ENCODE data around the gene TRIM54. TPM values are rescaled to one million over a fixed set of nuclear protein-coding genes. Genes with fewer than 3 reads are reported as not detected.

The TRIM54 gene
- total RNA-seq, 1 experiment from 2014 or later, result 3.3 TPM

DNA sequence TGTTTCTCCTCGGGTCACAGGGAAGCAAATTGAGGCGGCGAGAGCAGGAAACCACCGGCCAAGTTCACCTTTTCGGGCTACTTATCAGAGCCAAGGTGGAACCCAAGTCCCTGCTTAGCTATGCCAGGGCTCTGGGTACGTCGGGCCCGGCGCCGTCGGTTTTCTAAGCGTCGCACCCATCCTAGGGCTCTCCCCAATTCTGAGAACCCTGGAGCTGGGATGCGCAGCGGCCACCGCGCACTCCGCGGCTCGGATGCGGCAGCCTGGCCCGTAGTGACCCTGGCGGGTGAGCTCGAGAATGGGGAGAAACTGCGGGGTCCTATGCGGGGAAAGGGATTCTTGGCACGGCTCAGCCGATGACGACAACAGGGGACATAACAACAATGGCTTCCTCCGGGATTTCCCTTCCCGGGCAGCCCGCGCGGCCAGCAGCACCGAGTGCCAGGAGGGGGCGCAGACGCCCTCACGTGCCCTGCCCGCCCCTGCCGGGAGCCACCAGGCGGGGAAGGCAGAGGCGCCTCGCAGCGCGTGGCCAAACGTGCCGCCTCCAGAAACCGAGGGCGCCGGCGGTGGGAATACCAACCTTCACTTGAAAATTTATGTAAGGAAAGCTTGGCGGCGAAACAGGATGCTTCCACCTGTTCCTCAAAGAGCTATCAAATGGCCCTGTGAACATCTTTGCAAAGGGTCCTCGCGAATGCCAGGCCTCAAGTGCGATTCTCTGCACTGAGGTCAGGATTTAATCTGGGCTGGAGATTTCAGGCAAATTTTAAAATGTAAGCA, 17.3 kb upstream of the TRIM54 start:
- peak; percentile 86 for DNase-seq (ENCODE audit: low spot score)
- Mint-ChIP-seq H3K27ac (no peak overlapping the region), H3K27me3 (ENCODE audit: low read depth) (peaks cover 27% of the 10 kb centered on the region), H3K4me1 (peaks cover 26% of the 10 kb centered on the region), H3K9me3 (peaks cover 5% of the 10 kb centered on the region), H3K36me3 (no peaks in the 10 kb centered on the region), H3K4me3 (peak overlapping the region; percentile 93)
- ChIA-PET CTCF (interaction anchor here (0.7 to 7.7 kb wide), 13 partner anchors 8 to 131 kb away, joined by 3 to 124 read pairs (median 6); partner anchors contain the start of genes DNAJC5G, EIF2B4, PREB and TRIM54), POLR2A (interaction anchor here (0.6 kb wide), 1 partner anchor 12 kb away, joined by 11 read pairs; no protein-coding TSS in a partner anchor)
- peak; percentile 57 for ATAC-seq
- TF ChIP-seq, protein P1, sequence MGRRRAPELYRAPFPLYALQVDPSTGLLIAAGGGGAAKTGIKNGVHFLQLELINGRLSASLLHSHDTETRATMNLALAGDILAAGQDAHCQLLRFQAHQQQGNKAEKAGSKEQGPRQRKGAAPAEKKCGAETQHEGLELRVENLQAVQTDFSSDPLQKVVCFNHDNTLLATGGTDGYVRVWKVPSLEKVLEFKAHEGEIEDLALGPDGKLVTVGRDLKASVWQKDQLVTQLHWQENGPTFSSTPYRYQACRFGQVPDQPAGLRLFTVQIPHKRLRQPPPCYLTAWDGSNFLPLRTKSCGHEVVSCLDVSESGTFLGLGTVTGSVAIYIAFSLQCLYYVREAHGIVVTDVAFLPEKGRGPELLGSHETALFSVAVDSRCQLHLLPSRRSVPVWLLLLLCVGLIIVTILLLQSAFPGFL (CRISPR knock-in tag; IDR thresholded peaks at IDR 0.05; ENCODE audit: borderline replicate concordance), result peak; percentile 80; the same call in 1 of the 2 replicates
- TF ChIP-seq ZNF138 (CRISPR knock-in tag; conservative IDR thresholded peaks at IDR 0.05) (peak; percentile 41; the same call in 1 of the 2 replicates), GABPB1 (CRISPR knock-in tag; IDR thresholded peaks at IDR 0.05) (peak; percentile 73), HMGXB4 (CRISPR knock-in tag; IDR thresholded peaks at IDR 0.05) (peak; percentile 92), STAT6 (CRISPR knock-in tag; conservative IDR thresholded peaks at IDR 0.05; ENCODE audit: low read depth) (0 out of 2 replicates have a peak, but pooled peaks have one; percentile 73), TEAD1 (CRISPR knock-in tag; IDR thresholded peaks at IDR 0.05) (peak; percentile 94), NR1H2 (CRISPR knock-in tag; IDR thresholded peaks at IDR 0.05) (peak; percentile 54; the same call in 1 of the 2 replicates), FOXP4 (CRISPR knock-in tag; IDR thresholded peaks at IDR 0.05) (peak; percentile 97), FOXK1 (CRISPR knock-in tag; IDR thresholded peaks at IDR 0.05) (peak; percentile 89), ZNF317 (CRISPR knock-in tag; IDR thresholded peaks at IDR 0.05; ENCODE audit: borderline replicate concordance, low read depth) (peak; percentile 66), ZNF396 (CRISPR knock-in tag; IDR thresholded peaks at IDR 0.05; ENCODE audit: borderline replicate concordance) (no peak), CREM (CRISPR knock-in tag; IDR thresholded peaks at IDR 0.05) (peak; percentile 85), SP1 (CRISPR knock-in tag; conservative IDR thresholded peaks at IDR 0.05) (no peak), PRRX2 (CRISPR knock-in tag; IDR thresholded peaks at IDR 0.05) (no peak), USF1 (CRISPR knock-in tag; IDR thresholded peaks at IDR 0.05) (peak; percentile 91), MYBL2 (CRISPR knock-in tag; IDR thresholded peaks at IDR 0.05) (peak; percentile 97), MLX (CRISPR knock-in tag; IDR thresholded peaks at IDR 0.05) (no peak), CREB1 (CRISPR knock-in tag; IDR thresholded peaks at IDR 0.05) (peak; percentile 93), ZNF121 (CRISPR knock-in tag; IDR thresholded peaks at IDR 0.05) (peak; percentile 23; the same call in 1 of the 2 replicates), ZNF232 (CRISPR knock-in tag; IDR thresholded peaks at IDR 0.05) (peak; percentile 83), SMAD3 (CRISPR knock-in tag; IDR thresholded peaks at IDR 0.05; ENCODE audit: borderline replicate concordance) (peak; percentile 78; the same call in 1 of the 2 replicates), FOXP1 (CRISPR knock-in tag; IDR thresholded peaks at IDR 0.05; ENCODE audit: borderline replicate concordance) (peak; percentile 97)
- TF ChIP-seq, protein P2, sequence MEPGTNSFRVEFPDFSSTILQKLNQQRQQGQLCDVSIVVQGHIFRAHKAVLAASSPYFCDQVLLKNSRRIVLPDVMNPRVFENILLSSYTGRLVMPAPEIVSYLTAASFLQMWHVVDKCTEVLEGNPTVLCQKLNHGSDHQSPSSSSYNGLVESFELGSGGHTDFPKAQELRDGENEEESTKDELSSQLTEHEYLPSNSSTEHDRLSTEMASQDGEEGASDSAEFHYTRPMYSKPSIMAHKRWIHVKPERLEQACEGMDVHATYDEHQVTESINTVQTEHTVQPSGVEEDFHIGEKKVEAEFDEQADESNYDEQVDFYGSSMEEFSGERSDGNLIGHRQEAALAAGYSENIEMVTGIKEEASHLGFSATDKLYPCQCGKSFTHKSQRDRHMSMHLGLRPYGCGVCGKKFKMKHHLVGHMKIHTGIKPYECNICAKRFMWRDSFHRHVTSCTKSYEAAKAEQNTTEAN (CRISPR knock-in tag; IDR thresholded peaks at IDR 0.05), result peak; percentile 84; the same call in 1 of the 2 replicates
- TF ChIP-seq, protein P3, sequence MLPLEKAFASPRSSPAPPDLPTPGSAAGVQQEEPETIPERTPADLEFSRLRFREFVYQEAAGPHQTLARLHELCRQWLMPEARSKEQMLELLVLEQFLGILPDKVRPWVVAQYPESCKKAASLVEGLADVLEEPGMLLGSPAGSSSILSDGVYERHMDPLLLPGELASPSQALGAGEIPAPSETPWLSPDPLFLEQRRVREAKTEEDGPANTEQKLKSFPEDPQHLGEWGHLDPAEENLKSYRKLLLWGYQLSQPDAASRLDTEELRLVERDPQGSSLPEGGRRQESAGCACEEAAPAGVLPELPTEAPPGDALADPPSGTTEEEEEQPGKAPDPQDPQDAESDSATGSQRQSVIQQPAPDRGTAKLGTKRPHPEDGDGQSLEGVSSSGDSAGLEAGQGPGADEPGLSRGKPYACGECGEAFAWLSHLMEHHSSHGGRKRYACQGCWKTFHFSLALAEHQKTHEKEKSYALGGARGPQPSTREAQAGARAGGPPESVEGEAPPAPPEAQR (CRISPR knock-in tag; IDR thresholded peaks at IDR 0.05), result no peak
